Activated naive CD8-positive, alpha-beta T cell treated with anti-CD3 and anti-CD28 coated beads for 36 hours (primary cell): ENCODE measurements around the gene TDRD15. TPM values are rescaled to one million over a fixed set of nuclear protein-coding genes. Genes with fewer than 3 reads are reported as not detected.
"Not testable (repeated sequence)": the region's sequence is repeated elsewhere in the genome, so short reads cannot be mapped to it uniquely, and the experiment has no call there.

Experiments used
- DNase-seq: peaks from one replicate; pipeline ENCODE4 v3.0.0; 2021
- H3K27ac Mint-ChIP-seq: one replicate; pipeline ENCODE4 v1.8.0; 2022; ENCODE audit warnings: mild to moderate bottlenecking, moderate library complexity, mixed read lengths
- H3K27me3 Mint-ChIP-seq: one replicate; pipeline ENCODE4 v1.8.0; 2022; ENCODE audit warnings: mild to moderate bottlenecking, mixed read lengths
- H3K36me3 Mint-ChIP-seq: one replicate; pipeline ENCODE4 v1.8.0; 2021; ENCODE audit warnings: mild to moderate bottlenecking, mixed read lengths
- H3K4me1 Mint-ChIP-seq: one replicate; pipeline ENCODE4 v1.8.0; 2021; ENCODE audit warnings: mixed read lengths
- H3K4me3 Mint-ChIP-seq: one replicate; pipeline ENCODE4 v1.8.0; 2022; ENCODE audit warnings: mild to moderate bottlenecking, moderate library complexity, mixed read lengths
- H3K9me3 Mint-ChIP-seq: one replicate; pipeline ENCODE4 v1.8.0; 2022; ENCODE audit warnings: mixed read lengths
- total RNA-seq, 2 experiments: library from RNA; stranded (reverse); gene quantifications; one replicate each; pipeline ENCODE4 v1.2.3, GENCODE V29; 2021

TDRD15 gene
- total RNA-seq, 2 experiments from 2014 or later, result not detected

GRCh38 chr2:21104030-21104660 is 19.6 kb upstream of the TDRD15 start:
- no peak overlapping the region for H3K4me3 Mint-ChIP-seq
- H3K4me1 Mint-ChIP-seq, result no peaks in the 10 kb centered on the region
- no peaks in the 10 kb centered on the region for H3K27me3 Mint-ChIP-seq
- no peak for DNase-seq
- H3K36me3 Mint-ChIP-seq, result no peaks in the 10 kb centered on the region
- H3K27ac Mint-ChIP-seq, result no peak overlapping the region
- H3K9me3 Mint-ChIP-seq, result no peaks in the 10 kb centered on the region

GRCh38 chr2:21111012-21111411 is 12.8 kb upstream of the TDRD15 start:
- DNase-seq, result no peak
- peaks cover 5% of the 10 kb centered on the region for H3K27me3 Mint-ChIP-seq
- no peak overlapping the region for H3K4me3 Mint-ChIP-seq
- no peaks in the 10 kb centered on the region for H3K9me3 Mint-ChIP-seq
- no peak overlapping the region for H3K27ac Mint-ChIP-seq
- H3K36me3 Mint-ChIP-seq, result no peaks in the 10 kb centered on the region
- no peaks in the 10 kb centered on the region for H3K4me1 Mint-ChIP-seq

- H3K27me3 Mint-ChIP-seq, result peaks cover 7% of the 10 kb centered on the region
- no peak overlapping the region for H3K27ac Mint-ChIP-seq
Measured at GRCh38 chr2:21117688-21118087, 6.1 kb upstream of the TDRD15 start.

GRCh38 chr2:21118302-21118920 is 5.4 kb upstream of the TDRD15 start:
- Mint-ChIP-seq H3K27ac (no peak overlapping the region), H3K9me3 (no peaks in the 10 kb centered on the region), H3K4me1 (no peaks in the 10 kb centered on the region), H3K4me3 (no peak overlapping the region), H3K36me3 (no peaks in the 10 kb centered on the region), H3K27me3 (peaks cover 7% of the 10 kb centered on the region)
- no peak for DNase-seq

More at GRCh38 chr2:21117688-21118087, 6.1 kb upstream of the TDRD15 start:
- H3K4me3 Mint-ChIP-seq, result no peak overlapping the region
- no peaks in the 10 kb centered on the region for H3K36me3 Mint-ChIP-seq
- H3K4me1 Mint-ChIP-seq, result no peaks in the 10 kb centered on the region
- no peak for DNase-seq
- no peaks in the 10 kb centered on the region for H3K9me3 Mint-ChIP-seq

GRCh38 chr2:21131861-21132260 is 8.1 kb downstream of the TDRD15 start:
- no peak for DNase-seq
- H3K9me3 Mint-ChIP-seq, result no peaks in the 10 kb centered on the region
- H3K36me3 Mint-ChIP-seq, result no peaks in the 10 kb centered on the region
- H3K4me3 Mint-ChIP-seq, result no peak overlapping the region
- no peak overlapping the region for H3K27ac Mint-ChIP-seq
- no peaks in the 10 kb centered on the region for H3K27me3 Mint-ChIP-seq
- H3K4me1 Mint-ChIP-seq, result no peaks in the 10 kb centered on the region

GRCh38 chr2:21135585-21135984 is 11.8 kb downstream of the TDRD15 start:
- no peak overlapping the region for H3K27ac Mint-ChIP-seq
- no peak overlapping the region for H3K4me3 Mint-ChIP-seq
- no peaks in the 10 kb centered on the region for H3K4me1 Mint-ChIP-seq
- no peaks in the 10 kb centered on the region for H3K9me3 Mint-ChIP-seq
- no peaks in the 10 kb centered on the region for H3K27me3 Mint-ChIP-seq
- no peaks in the 10 kb centered on the region for H3K36me3 Mint-ChIP-seq
- DNase-seq, result no peak

GRCh38 chr2:21142149-21142548 is 18.4 kb downstream of the TDRD15 start:
- Mint-ChIP-seq H3K27ac (no peak overlapping the region), H3K36me3 (no peaks in the 10 kb centered on the region), H3K9me3 (no peaks in the 10 kb centered on the region), H3K27me3 (no peaks in the 10 kb centered on the region), H3K4me3 (no peak overlapping the region), H3K4me1 (no peaks in the 10 kb centered on the region)
- DNase-seq, result no peak

GRCh38 chr2:21146638-21147037 is 22.9 kb downstream of the TDRD15 start:
- H3K27ac Mint-ChIP-seq, result no peak overlapping the region
- H3K36me3 Mint-ChIP-seq, result no peaks in the 10 kb centered on the region
- no peaks in the 10 kb centered on the region for H3K9me3 Mint-ChIP-seq
- H3K4me1 Mint-ChIP-seq, result no peaks in the 10 kb centered on the region
- no peaks in the 10 kb centered on the region for H3K27me3 Mint-ChIP-seq
- DNase-seq, result no peak
- no peak overlapping the region for H3K4me3 Mint-ChIP-seq

GRCh38 chr2:21148718-21149117 is 24.9 kb downstream of the TDRD15 start:
- H3K4me3 Mint-ChIP-seq, result no peak overlapping the region
- no peaks in the 10 kb centered on the region for H3K9me3 Mint-ChIP-seq
- H3K36me3 Mint-ChIP-seq, result no peaks in the 10 kb centered on the region
- no peak overlapping the region for H3K27ac Mint-ChIP-seq
- no peaks in the 10 kb centered on the region for H3K27me3 Mint-ChIP-seq
- H3K4me1 Mint-ChIP-seq, result no peaks in the 10 kb centered on the region
- DNase-seq, result no peak

GRCh38 chr2:21151234-21151633 is 27.5 kb downstream of the TDRD15 start:
- not testable (repeated sequence) for DNase-seq, H3K27ac Mint-ChIP-seq, H3K9me3 Mint-ChIP-seq, H3K27me3 Mint-ChIP-seq, H3K36me3 Mint-ChIP-seq, H3K4me3 Mint-ChIP-seq, H3K4me1 Mint-ChIP-seq

GRCh38 chr2:21155365-21156136 is 31.8 kb downstream of the TDRD15 start:
- DNase-seq, result no peak
- Mint-ChIP-seq H3K4me1 (no peaks in the 10 kb centered on the region), H3K9me3 (peaks cover 3% of the 10 kb centered on the region), H3K27ac (no peak overlapping the region), H3K4me3 (no peak overlapping the region), H3K27me3 (no peaks in the 10 kb centered on the region), H3K36me3 (no peaks in the 10 kb centered on the region)

- no peaks in the 10 kb centered on the region for H3K27me3 Mint-ChIP-seq
- no peaks in the 10 kb centered on the region for H3K4me1 Mint-ChIP-seq
- no peak overlapping the region for H3K4me3 Mint-ChIP-seq
- peaks cover 5% of the 10 kb centered on the region for H3K9me3 Mint-ChIP-seq
- no peaks in the 10 kb centered on the region for H3K36me3 Mint-ChIP-seq
- no peak overlapping the region for H3K27ac Mint-ChIP-seq
- DNase-seq, result no peak
Measured at GRCh38 chr2:21161122-21161521, 37.4 kb downstream of the TDRD15 start.

GRCh38 chr2:21161832-21162614 is 38.3 kb downstream of the TDRD15 start:
- H3K27me3 Mint-ChIP-seq, result no peaks in the 10 kb centered on the region
- H3K4me1 Mint-ChIP-seq, result no peaks in the 10 kb centered on the region
- H3K9me3 Mint-ChIP-seq, result peaks cover 5% of the 10 kb centered on the region
- no peak for DNase-seq
- no peak overlapping the region for H3K4me3 Mint-ChIP-seq
- H3K27ac Mint-ChIP-seq, result no peak overlapping the region
- no peaks in the 10 kb centered on the region for H3K36me3 Mint-ChIP-seq

GRCh38 chr2:21162615-21162878 is 38.8 kb downstream of the TDRD15 start:
- Mint-ChIP-seq H3K36me3 (no peaks in the 10 kb centered on the region), H3K4me1 (no peaks in the 10 kb centered on the region), H3K4me3 (no peak overlapping the region), H3K9me3 (peaks cover 5% of the 10 kb centered on the region), H3K27ac (no peak overlapping the region), H3K27me3 (no peaks in the 10 kb centered on the region)
- no peak for DNase-seq

GRCh38 chr2:21163213-21163612 is 39.4 kb downstream of the TDRD15 start:
- Mint-ChIP-seq H3K4me3 (no peak overlapping the region), H3K27me3 (no peaks in the 10 kb centered on the region), H3K27ac (no peak overlapping the region), H3K36me3 (no peaks in the 10 kb centered on the region), H3K4me1 (no peaks in the 10 kb centered on the region), H3K9me3 (peaks cover 4% of the 10 kb centered on the region)
- DNase-seq, result no peak
